ENCODE measurements around the gene OSBPL8. TPM values are rescaled to one million over a fixed set of nuclear protein-coding genes. Genes with fewer than 3 reads are reported as not detected.

OSBPL8 gene
- total and polyA plus RNA-seq, 4 donors, result 6.9 to 32.5 (median 22.9) TPM

- no peaks in the 10 kb centered on the region for H3K9me3 ChIP-seq (ENCODE audit: control insufficient read depth in 4 of 4, low read length in 3 of 4)
- no peak overlapping the region for H3K4me3 ChIP-seq (ENCODE audit: low read depth in 1 of 3, low read length in 3 of 3)
- TF ChIP-seq MAX (IDR thresholded peaks at IDR 0.05), result peak; percentile 7
- TF ChIP-seq YY1 (IDR thresholded peaks at IDR 0.05), result no peak
- no peak overlapping the region for H3K27ac ChIP-seq (ENCODE audit: low read depth in 1 of 2, low read length in 2 of 2)
- H3K36me3 ChIP-seq (ENCODE audit: control insufficient read depth in 4 of 4, insufficient read depth in 3 of 4, low read depth in 1 of 4, low read length in 3 of 4), result no peaks in the 10 kb centered on the region
- H3K27me3 ChIP-seq (ENCODE audit: control insufficient read depth in 4 of 4, insufficient read depth in 4 of 4, low read length in 3 of 4), result no peaks in the 10 kb centered on the region
- no peak for DNase-seq (ENCODE audit: low spot score)
- 36% methylated on average over 3 of the region's 3 CpGs for WGBS
- H3K4me1 ChIP-seq (ENCODE audit: control insufficient read depth in 4 of 4, insufficient read depth in 4 of 4, low read length in 3 of 4), result peaks cover 4 to 22% (median 21%) of the 10 kb centered on the region in 4 donors
- H3K9ac ChIP-seq (ENCODE audit: low read depth in 1 of 2, low read length in 2 of 2), result no peak overlapping the region
Observed at GRCh38 chr12:76562130-76562529, 2.6 kb upstream of the OSBPL8 start.

GRCh38 chr12:76560086-76560491 is 518 bp upstream of the OSBPL8 start:
- WGBS, result 5% methylated on average over 8 of the region's 8 CpGs

More at GRCh38 chr12:76560086-76560491, 518 bp upstream of the OSBPL8 start:
- Histone ChIP-seq H3K27me3 (ENCODE audit: control insufficient read depth in 4 of 4, insufficient read depth in 4 of 4, low read length in 3 of 4) (no peaks in the 10 kb centered on the region), H3K36me3 (ENCODE audit: control insufficient read depth in 4 of 4, insufficient read depth in 3 of 4, low read depth in 1 of 4, low read length in 3 of 4) (no peaks in the 10 kb centered on the region), H3K27ac (ENCODE audit: low read depth in 1 of 2, low read length in 2 of 2) (peak overlapping the region; percentile 98 to 100), H3K9me3 (ENCODE audit: control insufficient read depth in 4 of 4, low read length in 3 of 4) (no peaks in the 10 kb centered on the region), H3K9ac (ENCODE audit: low read depth in 1 of 2, low read length in 2 of 2) (peak overlapping the region; percentile 86 to 100), H3K4me3 (ENCODE audit: low read depth in 1 of 3, low read length in 3 of 3) (peak overlapping the region; percentile 88 to 95 (median 90)), H3K4me1 (ENCODE audit: control insufficient read depth in 4 of 4, insufficient read depth in 4 of 4, low read length in 3 of 4) (peaks cover 4 to 26% (median 23%) of the 10 kb centered on the region in 4 donors)
- TF ChIP-seq FOXA2 (IDR thresholded peaks at IDR 0.05) (no peak), MAX (IDR thresholded peaks at IDR 0.05) (no peak), ZBTB33 (IDR thresholded peaks at IDR 0.05) (no peak), HNF4G (IDR thresholded peaks at IDR 0.05) (no peak), NR2F2 (IDR thresholded peaks at IDR 0.05) (no peak), GABPA (IDR thresholded peaks at IDR 0.05 in 1 of 2, conservative IDR thresholded peaks at IDR 0.05 in 1 of 2) (no peak), TAF1 (conservative IDR thresholded peaks at IDR 0.05) (no peak), EGR1 (IDR thresholded peaks at IDR 0.05; ENCODE audit: low read depth in 2 of 2) (peak in 1 of 2 donors; percentile 13), JUND (IDR thresholded peaks at IDR 0.05) (no peak), HNF4A (conservative IDR thresholded peaks at IDR 0.05) (no peak), SP1 (IDR thresholded peaks at IDR 0.05) (peak; percentile 30)
- TF ChIP-seq, protein P1, sequence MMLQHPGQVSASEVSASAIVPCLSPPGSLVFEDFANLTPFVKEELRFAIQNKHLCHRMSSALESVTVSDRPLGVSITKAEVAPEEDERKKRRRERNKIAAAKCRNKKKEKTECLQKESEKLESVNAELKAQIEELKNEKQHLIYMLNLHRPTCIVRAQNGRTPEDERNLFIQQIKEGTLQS (IDR thresholded peaks at IDR 0.05), result peak; percentile 26
- TF ChIP-seq, protein P2, sequence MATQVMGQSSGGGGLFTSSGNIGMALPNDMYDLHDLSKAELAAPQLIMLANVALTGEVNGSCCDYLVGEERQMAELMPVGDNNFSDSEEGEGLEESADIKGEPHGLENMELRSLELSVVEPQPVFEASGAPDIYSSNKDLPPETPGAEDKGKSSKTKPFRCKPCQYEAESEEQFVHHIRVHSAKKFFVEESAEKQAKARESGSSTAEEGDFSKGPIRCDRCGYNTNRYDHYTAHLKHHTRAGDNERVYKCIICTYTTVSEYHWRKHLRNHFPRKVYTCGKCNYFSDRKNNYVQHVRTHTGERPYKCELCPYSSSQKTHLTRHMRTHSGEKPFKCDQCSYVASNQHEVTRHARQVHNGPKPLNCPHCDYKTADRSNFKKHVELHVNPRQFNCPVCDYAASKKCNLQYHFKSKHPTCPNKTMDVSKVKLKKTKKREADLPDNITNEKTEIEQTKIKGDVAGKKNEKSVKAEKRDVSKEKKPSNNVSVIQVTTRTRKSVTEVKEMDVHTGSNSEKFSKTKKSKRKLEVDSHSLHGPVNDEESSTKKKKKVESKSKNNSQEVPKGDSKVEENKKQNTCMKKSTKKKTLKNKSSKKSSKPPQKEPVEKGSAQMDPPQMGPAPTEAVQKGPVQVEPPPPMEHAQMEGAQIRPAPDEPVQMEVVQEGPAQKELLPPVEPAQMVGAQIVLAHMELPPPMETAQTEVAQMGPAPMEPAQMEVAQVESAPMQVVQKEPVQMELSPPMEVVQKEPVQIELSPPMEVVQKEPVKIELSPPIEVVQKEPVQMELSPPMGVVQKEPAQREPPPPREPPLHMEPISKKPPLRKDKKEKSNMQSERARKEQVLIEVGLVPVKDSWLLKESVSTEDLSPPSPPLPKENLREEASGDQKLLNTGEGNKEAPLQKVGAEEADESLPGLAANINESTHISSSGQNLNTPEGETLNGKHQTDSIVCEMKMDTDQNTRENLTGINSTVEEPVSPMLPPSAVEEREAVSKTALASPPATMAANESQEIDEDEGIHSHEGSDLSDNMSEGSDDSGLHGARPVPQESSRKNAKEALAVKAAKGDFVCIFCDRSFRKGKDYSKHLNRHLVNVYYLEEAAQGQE (IDR thresholded peaks at IDR 0.05), result no peak
- DNase-seq (ENCODE audit: low spot score), result no peak

Measured in liver (tissue), 9 donors.